ENCODE measurements around the gene SLC6A2. TPM values are rescaled to one million over a fixed set of nuclear protein-coding genes. Genes with fewer than 3 reads are reported as not detected.

SLC6A2 gene
- polyA plus RNA-seq, 1 donor: 0.08 TPM

- no peak for DNase-seq
Measured at GRCh38 chr16:55647798-55648197, 8.0 kb upstream of the SLC6A2 start.

DNA sequence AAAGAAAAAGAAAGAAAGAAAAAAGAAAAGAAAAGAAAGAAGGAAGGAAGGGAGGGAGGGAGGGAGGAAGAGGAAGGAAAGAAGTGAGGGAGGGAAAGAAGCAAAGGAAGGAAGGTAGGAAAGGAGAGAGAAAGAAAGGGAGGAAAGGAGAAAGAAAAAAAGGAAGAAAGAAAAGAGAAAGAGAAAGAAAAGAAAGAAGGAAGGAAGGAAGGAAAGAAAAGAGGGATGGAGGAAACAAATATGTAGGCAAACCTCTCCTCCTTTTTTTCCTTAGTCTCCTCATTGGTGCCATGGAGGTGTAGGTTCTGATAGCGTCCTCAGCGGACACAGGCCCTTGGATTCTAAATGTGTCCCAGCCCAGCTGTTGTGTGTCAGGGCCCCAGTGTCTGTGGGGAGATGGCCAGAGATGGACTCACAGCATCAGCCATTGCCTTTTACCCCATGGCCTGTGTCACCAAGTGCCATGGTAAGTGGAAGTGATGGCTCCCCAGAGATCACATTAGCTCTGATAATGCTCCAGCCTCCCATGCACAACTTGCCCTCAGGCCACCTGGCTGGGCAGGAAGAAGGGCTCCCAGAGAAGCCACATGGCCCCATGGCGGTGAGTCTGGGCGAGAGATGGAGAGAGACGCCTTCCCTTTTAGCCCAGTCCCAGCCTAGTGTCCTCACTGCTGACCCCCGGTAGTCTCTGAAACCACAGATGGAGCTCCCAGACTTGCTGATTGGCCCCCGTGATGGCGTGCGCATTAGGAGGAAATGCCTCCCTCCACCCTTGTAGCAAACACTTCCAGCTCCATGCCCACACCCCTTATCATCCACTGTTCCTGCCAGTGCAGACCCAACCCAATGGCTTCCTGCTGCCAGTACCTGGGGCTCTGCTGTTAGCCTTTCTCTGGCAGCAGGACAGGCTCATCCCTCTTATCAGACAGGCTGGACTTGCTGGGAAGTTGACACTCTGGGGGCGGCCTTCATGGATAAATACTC is 3.7 kb upstream of the SLC6A2 start:
- no peak for DNase-seq

- DNase-seq: no peak
Measured at GRCh38 chr16:55653106-55653505, 2.7 kb upstream of the SLC6A2 start.

- DNase-seq: no peak
Measured at GRCh38 chr16:55655381-55655896, 349 bp upstream of the SLC6A2 start.

- DNase-seq: no peak
Measured at GRCh38 chr16:55656691-55657092, 904 bp downstream of the SLC6A2 start.

GRCh38 chr16:55657616-55658015 is 1.8 kb downstream of the SLC6A2 start:
- no peak for DNase-seq

GRCh38 chr16:55658898-55659420 is 3.2 kb downstream of the SLC6A2 start:
- DNase-seq: no peak

GRCh38 chr16:55660026-55660425 is 4.2 kb downstream of the SLC6A2 start:
- DNase-seq: no peak

- no peak for DNase-seq
Measured at GRCh38 chr16:55660828-55661227, 5.0 kb downstream of the SLC6A2 start.

DNA sequence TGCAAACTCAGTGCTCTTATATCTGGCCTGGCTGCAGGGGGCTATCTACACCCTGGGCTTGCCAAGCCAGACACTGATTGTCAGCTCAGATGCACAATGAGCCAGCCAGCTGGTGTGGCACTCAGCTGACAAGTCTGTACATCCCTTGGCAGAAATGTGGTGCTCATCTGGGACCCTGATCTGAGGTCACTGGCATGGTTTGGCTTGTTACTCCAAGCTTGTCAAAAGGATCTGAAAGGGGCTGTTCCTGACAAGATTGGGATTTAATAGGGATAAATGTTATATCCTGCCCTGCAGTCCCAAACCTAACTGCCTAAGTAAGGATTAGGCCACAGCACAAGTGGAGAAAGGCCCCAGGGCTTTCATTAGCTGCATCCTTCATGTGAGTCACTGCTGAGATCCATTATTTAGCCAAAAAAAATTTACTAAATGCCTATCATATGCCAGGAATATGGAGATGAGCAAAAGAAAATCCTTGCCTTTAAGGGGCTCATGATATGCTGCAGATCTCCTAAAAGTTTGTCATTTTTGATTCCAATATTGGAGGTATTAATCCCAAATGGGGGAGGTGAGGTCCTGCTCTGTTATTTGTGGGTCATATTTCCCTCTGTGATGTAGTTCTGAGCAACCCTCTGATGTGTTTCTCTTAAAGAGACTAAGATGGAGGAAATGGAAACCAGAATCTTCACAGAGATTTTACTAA is 6.3 kb downstream of the SLC6A2 start:
- DNase-seq: no peak

GRCh38 chr16:55662644-55663031 is 6.8 kb downstream of the SLC6A2 start:
- DNase-seq: peak; percentile 59

DNA sequence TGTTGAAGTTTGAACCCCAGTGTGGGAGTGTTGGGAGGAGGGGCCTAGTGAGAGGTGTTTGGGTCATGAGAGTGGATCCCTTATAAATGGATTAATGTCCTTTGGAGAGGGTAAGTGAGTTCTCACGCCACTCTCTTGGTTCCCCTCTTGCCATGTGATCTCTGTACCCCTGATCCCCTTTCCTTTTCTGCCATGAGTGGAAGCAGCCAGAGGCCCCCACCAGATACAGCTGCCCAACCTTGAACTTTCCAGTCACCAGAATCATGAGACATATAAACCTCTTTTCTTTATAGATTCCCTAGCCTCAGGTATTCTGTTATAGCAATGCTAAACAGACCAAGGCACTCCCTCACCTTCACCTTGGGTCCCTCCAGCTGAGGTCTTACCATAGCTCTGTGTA is 7.4 kb downstream of the SLC6A2 start:
- no peak for DNase-seq

DNA sequence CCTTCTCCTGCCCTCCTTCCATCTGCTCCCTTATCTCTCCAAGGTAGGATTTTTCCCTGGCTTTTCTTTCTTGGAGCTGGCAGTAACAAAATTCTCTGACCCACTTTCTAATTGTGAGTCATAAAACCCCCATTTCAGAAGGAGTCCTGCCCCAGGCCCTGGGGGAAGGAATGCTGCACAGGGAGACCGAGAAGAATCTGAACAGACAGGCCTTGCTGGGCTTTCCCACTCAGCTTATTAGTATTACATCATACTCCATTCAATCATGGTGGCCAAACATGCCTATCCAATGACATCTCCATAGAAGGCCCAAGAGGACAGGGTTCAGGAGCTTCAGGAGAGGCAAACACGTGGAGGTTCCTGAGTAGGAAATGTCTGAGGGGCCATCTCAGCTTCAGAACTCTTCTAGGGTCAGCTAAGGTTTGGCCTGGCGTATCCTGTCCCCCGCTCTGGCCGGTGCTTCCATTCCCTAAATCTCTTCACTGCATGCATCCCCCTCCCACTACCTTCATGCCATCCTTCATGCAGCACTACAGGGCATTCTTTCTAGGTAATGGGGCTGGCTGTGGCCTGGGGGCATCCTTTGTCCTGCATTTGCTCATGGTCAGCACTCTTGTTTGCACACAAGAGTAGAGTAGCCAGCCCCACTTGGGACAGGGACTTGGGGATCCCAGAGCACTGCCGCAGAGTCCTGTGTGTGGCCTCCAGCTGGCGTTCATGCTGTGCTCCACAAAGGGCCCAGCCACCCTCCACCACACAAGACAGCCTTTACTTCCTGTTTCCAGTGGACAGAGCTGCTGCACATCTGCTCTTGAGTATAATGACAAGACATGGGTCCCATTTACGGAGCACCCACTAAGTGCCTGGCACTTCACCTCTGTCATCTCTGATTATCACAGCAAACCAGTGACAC is 8.2 kb downstream of the SLC6A2 start:
- no peak for DNase-seq

DNA sequence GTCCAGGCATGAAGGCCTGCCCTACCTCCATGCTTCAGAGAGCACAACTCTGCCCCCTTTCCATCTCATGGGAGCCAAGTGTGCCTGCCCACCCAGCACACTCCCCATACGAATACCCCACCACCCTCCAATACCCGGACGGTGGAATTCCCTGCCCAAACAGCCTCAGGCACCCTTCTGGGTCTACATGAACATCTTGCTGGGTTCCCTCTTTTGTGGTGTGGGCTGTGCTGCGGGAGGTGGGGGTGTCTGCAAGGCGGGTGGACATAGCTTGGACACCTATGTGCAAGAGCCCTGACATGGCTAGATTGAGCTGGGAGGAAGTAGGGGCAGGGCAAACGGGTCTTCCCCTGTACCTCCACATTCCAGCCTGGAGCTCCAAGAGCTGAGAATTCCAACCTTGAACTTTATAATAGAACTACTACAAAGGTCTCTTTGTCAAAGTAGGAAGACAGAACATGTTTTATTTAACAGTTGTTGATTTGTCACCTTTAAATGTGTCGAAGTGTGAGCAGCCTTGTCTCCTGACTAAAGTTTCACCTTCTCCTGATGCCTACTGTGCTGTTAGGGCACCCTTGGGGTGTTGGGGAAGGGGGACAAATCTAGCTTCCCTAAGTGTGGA is 9.1 kb downstream of the SLC6A2 start:
- no peak for DNase-seq

DNA sequence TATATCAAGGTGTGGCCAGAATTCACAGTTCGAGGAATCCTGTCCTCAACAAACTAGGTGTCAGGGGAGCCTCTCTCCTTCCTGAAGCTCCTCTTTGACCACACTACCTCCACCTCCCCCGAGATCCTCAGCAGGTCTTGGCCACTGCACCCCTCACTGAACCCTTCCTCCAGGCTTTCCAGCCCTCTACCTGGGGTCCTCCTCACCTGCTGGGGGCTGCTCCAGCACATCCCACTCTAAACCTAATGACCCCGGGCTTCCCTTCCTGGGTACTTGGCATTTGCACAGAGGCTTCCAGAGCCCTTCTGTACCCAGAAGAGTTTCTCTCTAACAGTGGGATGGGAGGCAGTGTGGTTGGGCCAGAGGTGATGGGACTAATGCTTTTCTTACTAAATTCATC is 9.7 kb downstream of the SLC6A2 start:
- DNase-seq: no peak

DNA sequence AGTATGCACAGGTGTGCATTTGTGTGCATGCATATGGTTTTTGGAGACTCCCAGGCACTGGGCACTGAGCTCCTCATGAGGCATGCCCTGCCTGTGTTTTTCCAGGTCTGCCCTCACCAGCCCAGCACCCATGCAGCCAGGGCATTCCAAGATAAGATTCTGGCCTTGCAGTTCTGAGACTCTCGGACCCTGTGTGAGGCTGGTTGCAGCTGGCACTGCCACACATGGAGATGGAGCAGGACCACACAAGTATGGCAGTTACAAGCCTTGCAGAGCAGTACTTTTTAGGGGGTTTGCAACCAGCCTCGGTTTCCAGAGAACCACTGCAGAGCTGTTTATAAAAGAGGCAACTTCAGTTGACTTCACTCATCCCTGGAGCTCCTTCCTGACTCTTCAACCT is 10.2 kb downstream of the SLC6A2 start:
- DNase-seq: no peak

DNA sequence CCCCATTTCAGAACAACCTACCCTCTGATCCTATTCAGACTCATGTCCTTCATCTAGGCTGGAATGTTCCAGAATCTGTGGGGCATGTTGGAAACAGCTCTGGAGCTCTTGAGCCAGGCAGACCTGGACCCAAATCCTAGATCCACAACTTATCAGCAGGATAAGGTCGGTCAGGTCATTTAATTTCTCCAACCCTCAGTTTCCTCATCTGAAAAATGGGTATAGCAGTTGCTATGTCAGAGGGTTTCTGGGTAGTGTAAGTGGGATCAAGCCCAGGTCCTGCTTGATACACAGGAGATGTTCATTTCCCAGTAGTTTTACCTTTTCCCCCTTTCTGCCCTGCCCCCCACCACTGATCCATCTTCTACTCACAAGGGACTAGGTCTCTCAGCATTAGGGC is 12.0 kb downstream of the SLC6A2 start:
- DNase-seq: no peak

GRCh38 chr16:55668340-55669281 is 12.8 kb downstream of the SLC6A2 start:
- no peak for DNase-seq

DNA sequence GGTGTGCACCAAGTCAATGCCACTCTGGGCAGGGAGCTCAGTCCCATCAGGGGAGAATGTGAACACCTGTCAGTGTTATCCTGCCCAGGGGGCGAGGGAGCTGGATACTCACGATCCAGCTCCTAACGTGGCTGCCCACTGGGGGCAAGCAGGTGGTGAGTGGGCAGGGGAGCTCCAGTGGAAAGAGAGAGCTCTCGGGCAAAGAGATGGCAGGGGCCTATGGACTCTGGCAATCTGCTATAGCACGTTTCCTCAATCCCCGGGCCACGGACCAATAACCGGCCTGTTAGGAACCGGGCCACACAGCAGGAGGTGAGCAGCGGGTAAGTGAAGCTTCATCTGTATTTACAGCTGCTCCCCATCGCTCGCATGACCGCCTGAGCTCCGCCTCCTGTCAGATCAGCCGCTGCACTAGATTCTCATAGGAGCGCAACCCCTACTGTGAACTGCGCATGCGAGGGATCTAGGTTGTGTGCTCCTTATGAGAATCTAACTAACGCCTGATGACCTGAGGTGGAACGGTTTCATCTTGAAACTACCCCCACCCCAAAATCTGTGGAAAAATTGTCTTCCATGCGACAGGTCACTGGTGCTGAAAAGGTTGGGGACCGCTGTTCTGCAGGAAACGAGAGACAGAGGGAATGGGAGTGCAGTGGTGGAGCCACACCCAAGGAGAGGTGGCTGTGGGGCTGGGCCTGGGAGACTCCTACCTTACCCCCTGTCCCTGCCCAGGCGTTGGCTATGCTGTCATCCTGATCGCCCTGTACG is 15.6 kb downstream of the SLC6A2 start:
- no peak for DNase-seq

DNA sequence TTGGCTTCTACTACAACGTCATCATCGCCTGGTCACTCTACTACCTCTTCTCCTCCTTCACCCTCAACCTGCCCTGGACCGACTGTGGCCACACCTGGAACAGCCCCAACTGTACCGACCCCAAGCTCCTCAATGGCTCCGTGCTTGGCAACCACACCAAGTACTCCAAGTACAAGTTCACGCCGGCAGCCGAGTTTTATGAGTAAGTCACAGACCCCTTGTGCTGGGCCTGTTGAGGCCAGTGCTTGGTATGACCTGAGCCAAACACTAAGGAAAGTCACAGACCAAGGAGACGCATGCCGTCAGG is 16.1 kb downstream of the SLC6A2 start:
- DNase-seq: no peak

Data from left kidney (tissue), 2 donors.